Smooth muscle cell of trachea (primary cell): Measurements from ENCODE around the gene SLC8A2. TPM values are rescaled to one million over a fixed set of nuclear protein-coding genes. Genes with fewer than 3 reads are reported as not detected.

Source experiments
- total RNA-seq: library from RNA; depleted of rRNA; stranded (reverse); fragments of >200 nt; gene quantifications from 2 replicates; pipeline ENCODE4 v1.2.1, GENCODE V29; 2014

SLC8A2 gene, protein sequence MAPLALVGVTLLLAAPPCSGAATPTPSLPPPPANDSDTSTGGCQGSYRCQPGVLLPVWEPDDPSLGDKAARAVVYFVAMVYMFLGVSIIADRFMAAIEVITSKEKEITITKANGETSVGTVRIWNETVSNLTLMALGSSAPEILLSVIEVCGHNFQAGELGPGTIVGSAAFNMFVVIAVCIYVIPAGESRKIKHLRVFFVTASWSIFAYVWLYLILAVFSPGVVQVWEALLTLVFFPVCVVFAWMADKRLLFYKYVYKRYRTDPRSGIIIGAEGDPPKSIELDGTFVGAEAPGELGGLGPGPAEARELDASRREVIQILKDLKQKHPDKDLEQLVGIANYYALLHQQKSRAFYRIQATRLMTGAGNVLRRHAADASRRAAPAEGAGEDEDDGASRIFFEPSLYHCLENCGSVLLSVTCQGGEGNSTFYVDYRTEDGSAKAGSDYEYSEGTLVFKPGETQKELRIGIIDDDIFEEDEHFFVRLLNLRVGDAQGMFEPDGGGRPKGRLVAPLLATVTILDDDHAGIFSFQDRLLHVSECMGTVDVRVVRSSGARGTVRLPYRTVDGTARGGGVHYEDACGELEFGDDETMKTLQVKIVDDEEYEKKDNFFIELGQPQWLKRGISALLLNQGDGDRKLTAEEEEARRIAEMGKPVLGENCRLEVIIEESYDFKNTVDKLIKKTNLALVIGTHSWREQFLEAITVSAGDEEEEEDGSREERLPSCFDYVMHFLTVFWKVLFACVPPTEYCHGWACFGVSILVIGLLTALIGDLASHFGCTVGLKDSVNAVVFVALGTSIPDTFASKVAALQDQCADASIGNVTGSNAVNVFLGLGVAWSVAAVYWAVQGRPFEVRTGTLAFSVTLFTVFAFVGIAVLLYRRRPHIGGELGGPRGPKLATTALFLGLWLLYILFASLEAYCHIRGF
- total RNA-seq = 0.33 TPM in 1 of 2 replicates, not detected in the other

GRCh38 chr19:47471733-47472457 lies at the start of gene SLC8A2:
SLC8A2 (minus strand) TSS chr19:47471893; CDS start chr19:47466403, 5,490 bp downstream.

GRCh38 chr19:47514869-47515588 lies 43.3 kb upstream of the SLC8A2 start, which contains the start of gene NAPA:
NAPA (minus strand) TSS chr19:47515063; CDS start chr19:47514940, 123 bp downstream.

DNA sequence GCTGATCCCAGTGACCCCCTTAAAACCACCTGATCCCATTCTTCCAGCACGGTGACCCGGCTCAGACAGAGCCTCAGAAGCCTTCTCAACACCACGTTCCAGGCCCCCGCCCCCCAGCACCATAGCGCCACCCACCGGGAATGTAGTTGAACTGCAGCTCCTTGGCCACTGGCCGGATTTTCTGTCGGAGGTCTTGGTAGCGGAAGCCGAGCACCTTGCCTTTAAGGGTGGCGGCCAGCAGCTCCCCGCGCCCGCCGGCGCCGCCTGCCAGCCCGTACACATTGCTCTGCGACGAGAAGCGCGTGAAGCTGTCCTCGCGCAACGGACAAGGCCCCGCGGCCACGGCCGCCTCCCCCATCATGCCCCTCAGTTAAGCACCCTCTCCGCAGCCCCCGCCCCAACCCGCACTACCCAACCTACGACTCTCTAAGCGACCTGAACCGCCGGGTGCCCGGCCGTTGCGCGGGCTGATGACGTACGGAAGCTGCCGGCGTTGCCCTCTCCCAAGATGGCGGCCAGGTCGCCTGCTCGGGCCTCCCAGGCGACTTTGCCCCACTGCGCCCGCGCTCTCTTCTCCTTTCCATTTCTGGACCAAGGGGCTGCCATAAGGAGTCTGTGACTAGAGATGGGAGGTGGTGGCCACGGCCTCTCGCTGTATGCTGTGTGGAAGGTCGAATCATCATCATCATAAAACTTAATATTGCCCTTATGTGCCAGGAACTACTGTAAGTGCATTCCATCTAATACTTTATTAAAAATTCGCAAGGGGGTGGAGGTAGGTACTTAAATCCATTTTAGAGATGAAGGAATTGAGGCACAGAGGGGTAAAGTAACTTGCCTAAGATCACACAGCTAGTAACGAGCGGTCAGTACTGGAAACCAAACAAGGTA lies 12.4 kb upstream of the SLC8A2 start, which contains the start of gene KPTN:
Gene KPTN, minus strand, starts transcription at position 420 of the 891 bp plus-strand sequence. Its CDS starts 59 bp downstream, at position 361.

DNA sequence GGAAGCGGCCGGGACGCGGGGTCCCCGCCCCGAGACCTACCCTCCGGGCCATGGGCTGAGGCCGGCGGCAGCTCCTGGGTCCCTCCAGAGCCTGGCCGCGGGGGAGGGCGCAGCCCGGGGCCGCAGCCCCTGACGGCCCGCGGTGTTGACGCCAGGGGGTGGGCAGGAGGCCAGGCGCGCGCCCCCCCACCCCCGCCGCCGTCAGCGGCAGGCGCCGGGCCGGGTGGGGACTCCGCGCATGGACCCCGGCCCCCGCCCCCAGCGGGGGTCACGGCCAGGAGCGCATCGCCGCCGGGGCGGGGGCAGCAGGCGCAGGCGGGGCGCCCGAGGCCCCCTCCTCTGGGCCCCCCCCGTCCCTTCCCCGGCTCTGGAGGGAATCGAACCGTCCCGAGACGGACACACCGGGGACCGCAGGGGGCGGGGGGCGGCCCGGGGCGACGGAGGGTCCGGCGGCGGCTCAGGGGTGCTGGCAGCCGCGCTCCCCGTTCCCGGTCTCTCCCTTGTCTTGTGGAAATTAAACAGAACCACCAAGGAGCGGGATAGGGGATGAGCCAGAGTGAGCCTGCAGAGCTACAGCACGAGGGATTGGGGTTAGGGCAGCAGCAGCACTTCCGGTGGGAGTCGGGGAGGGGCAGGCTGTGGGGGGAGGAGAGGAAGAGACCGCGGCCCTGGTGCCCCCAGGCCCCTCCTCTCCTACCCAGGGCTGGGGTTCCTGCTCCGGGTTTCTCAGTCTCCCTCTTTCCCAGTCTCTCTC lies 52.5 kb downstream of the SLC8A2 start, which contains the start of gene MEIS3:
Gene MEIS3, minus strand, starts transcription at position 498 of the 754 bp plus-strand sequence. Its CDS starts 446 bp downstream, at position 52.

Other genes starting within 250 kb of the SLC8A2 start
- gene BBC3, start 240.7 kb downstream of the SLC8A2 start, total RNA-seq = 20.8 and 44.3 TPM in 2 replicates
- 8.9 and 10.6 TPM in 2 replicates for gene CCDC9, start 215.4 kb downstream of the SLC8A2 start, total RNA-seq
- gene INAFM1, start 197.0 kb downstream of the SLC8A2 start, total RNA-seq = 2.5 and 4.0 TPM in 2 replicates
- 0.17 TPM in 1 of 2 replicates, not detected in the other for gene C5AR1, start 162.0 kb downstream of the SLC8A2 start, total RNA-seq
- gene C5AR2, start 139.7 kb downstream of the SLC8A2 start, total RNA-seq = not detected in 2 replicates
- gene DHX34, start 122.6 kb downstream of the SLC8A2 start, total RNA-seq = 11.9 and 14.4 TPM in 2 replicates
- gene MEIS3, start 52.4 kb downstream of the SLC8A2 start, total RNA-seq = 27.1 and 61.9 TPM in 2 replicates
- gene KPTN, start 12.3 kb upstream of the SLC8A2 start, total RNA-seq = 5.4 and 8.1 TPM in 2 replicates
- 89.8 and 98.9 TPM in 2 replicates for gene NAPA, start 43.2 kb upstream of the SLC8A2 start, total RNA-seq
- under 0.01 TPM in 1 of 2 replicates, not detected in the other for gene ZNF541, start 101.3 kb upstream of the SLC8A2 start, total RNA-seq
- gene BICRA, start 137.2 kb upstream of the SLC8A2 start, total RNA-seq = 5.8 and 10.3 TPM in 2 replicates
- 244 and 347 TPM in 2 replicates for gene EHD2, start 241.5 kb upstream of the SLC8A2 start, total RNA-seq